SK-N-SH (cell line): ENCODE data around the gene HEG1. TPM values are rescaled to one million over a fixed set of nuclear protein-coding genes. Genes with fewer than 3 reads are reported as not detected.

Source experiments
- CTCF ChIA-PET: fragments of 300-600, 350-600 bp; formaldehyde crosslinking; extraction: SDS; loops from one replicate; lab custom pipeline; 2021; lab: Yijun Ruan, JAX
- POLR2A ChIA-PET: fragments of 350-600 bp; sonication (Branson Sonifier 250); formaldehyde crosslinking; extraction: SDS; loops from one replicate; lab custom pipeline; 2020; ENCODE audit warnings: antibody characterized with exemption, inconsistent platforms; lab: Yijun Ruan, JAX
- DNase-seq: peaks from one replicate; pipeline ENCODE4 v3.0.0; 2012
- H2AFZ ChIP-seq: fragments of 200-600 bp; sonication (generic); 2 replicates; pipeline ENCODE4 v1.8.1; 2016; ENCODE audit warnings: antibody characterized with exemption, mild to moderate bottlenecking, low read depth
- H3F3A ChIP-seq: fragments of 200-600 bp; sonication (generic); replicated peaks from 2 replicates; pipeline ENCODE3; 2016; ENCODE audit warnings: antibody characterized with exemption, mild to moderate bottlenecking; ENCODE audit not compliant: insufficient read depth
- H3K27ac ChIP-seq, 2 experiments: fragments of 200-500 bp in 1 of 2; fragments of 200-600 bp in 1 of 2; sonication (Bioruptor generic) in 1 of 2; sonication (generic), shearing (Covaris generic) in 1 of 2; 2 replicates each; pipeline versions ENCODE4 v1.5.1 to v1.6.1; 2014 to 2016; ENCODE audit warnings: low read depth in 2 of 2, inconsistent platforms in 1 of 2, low read length in 1 of 2, mild to moderate bottlenecking in 1 of 2, mixed read lengths in 1 of 2
- H3K27me3 ChIP-seq: fragments of 200-600 bp; sonication (generic), shearing (Covaris generic); 2 replicates; pipeline ENCODE4 v1.6.1; 2016; ENCODE audit warnings: mixed run types; ENCODE audit not compliant: insufficient read depth
- H3K36me3 ChIP-seq, 2 experiments: fragments of 200-500 bp in 1 of 2; fragments of 200-600 bp in 1 of 2; sonication (Bioruptor generic) in 1 of 2; sonication (generic) in 1 of 2; replicated peaks in 1 of 2; 2 replicates each; pipeline versions ENCODE3 to v1.5.1; 2014 to 2016; ENCODE audit warnings: low read length in 1 of 2, mild to moderate bottlenecking in 1 of 2; ENCODE audit not compliant: insufficient read depth in 2 of 2, control insufficient read depth in 1 of 2
- H3K4me1 ChIP-seq, 2 experiments: fragments of 200-500 bp in 1 of 2; fragments of 200-600 bp in 1 of 2; sonication (Bioruptor generic) in 1 of 2; sonication (generic), shearing (Covaris generic) in 1 of 2; 2 replicates each; pipeline versions ENCODE4 v1.5.1 to v1.6.1; 2014 to 2016; ENCODE audit warnings: low read depth in 1 of 2, low read length in 1 of 2, mixed run types in 1 of 2; ENCODE audit not compliant: insufficient read depth in 2 of 2, control insufficient read depth in 1 of 2
- H3K4me2 ChIP-seq: fragments of 200-600 bp; sonication (generic), shearing (Covaris generic); 2 replicates; pipeline ENCODE4 v1.6.1; 2017; ENCODE audit warnings: mixed run types
- H3K4me3 ChIP-seq, 2 experiments: fragments of 200-500 bp in 1 of 2; fragments of 200-600 bp in 1 of 2; sonication (Bioruptor generic) in 1 of 2; sonication (generic), shearing (Covaris generic) in 1 of 2; 2 replicates each; pipeline versions ENCODE4 v1.5.1 to v1.8.1; 2014 to 2016; ENCODE audit warnings: low read depth in 2 of 2, inconsistent platforms in 1 of 2, low read length in 1 of 2, mild to moderate bottlenecking in 1 of 2, mixed read lengths in 1 of 2, moderate library complexity in 1 of 2
- H3K79me2 ChIP-seq: fragments of 200-600 bp; sonication (generic); 2 replicates; pipeline ENCODE4 v1.8.1; 2017; ENCODE audit warnings: mild to moderate bottlenecking; ENCODE audit not compliant: insufficient read depth
- H3K9ac ChIP-seq: fragments of 200-600 bp; sonication (generic); 2 replicates; pipeline ENCODE4 v1.6.1; 2017; ENCODE audit warnings: mixed run types
- H3K9me2 ChIP-seq: fragments of 200-600 bp; sonication (generic); 2 replicates; pipeline ENCODE4 v1.6.1; 2017; ENCODE audit warnings: mixed run types
- H3K9me3 ChIP-seq: fragments of 200-600 bp; sonication (generic); 2 replicates; pipeline ENCODE4 v1.6.1; 2017; ENCODE audit warnings: mixed run types, mild to moderate bottlenecking, moderate library complexity
- H4K20me1 ChIP-seq: fragments of 200-600 bp; sonication (generic); 2 replicates; pipeline ENCODE4 v1.6.1; 2017; ENCODE audit warnings: mild to moderate bottlenecking, mixed run types; ENCODE audit not compliant: insufficient read depth
- CHD2 ChIP-seq: fragments of 150-350 bp; IDR thresholded peaks from 2 replicates; pipeline ENCODE4 v1.6.1; 2018; ENCODE audit warnings: low read length; ENCODE audit not compliant: partially characterized antibody
- ELF1 ChIP-seq: IDR thresholded peaks from 2 replicates; pipeline ENCODE4 v1.4.0; 2012
- FOSL2 ChIP-seq: IDR thresholded peaks from 2 replicates; pipeline ENCODE4 v1.4.0; 2012; ENCODE audit warnings: low read depth, mild to moderate bottlenecking, moderate library complexity, borderline replicate concordance
- FOXJ3 ChIP-seq: sonication (generic); formaldehyde crosslinking; IDR thresholded peaks from 2 replicates; pipeline ENCODE4 v1.5.1; 2020; ENCODE audit warnings: mild to moderate bottlenecking, missing genetic modification reagents
- FOXM1 ChIP-seq: IDR thresholded peaks from 2 replicates; pipeline ENCODE4 v1.4.0; 2012; ENCODE audit warnings: low read depth, mild to moderate bottlenecking
- GABPA ChIP-seq: IDR thresholded peaks from 2 replicates; pipeline ENCODE4 v1.4.0; 2012; ENCODE audit warnings: low read depth, mild to moderate bottlenecking
- MEF2A ChIP-seq: IDR thresholded peaks from 2 replicates; pipeline ENCODE4 v1.4.0; 2012; ENCODE audit warnings: low read depth, borderline replicate concordance
- MXI1 ChIP-seq: IDR thresholded peaks from 2 replicates; pipeline ENCODE4 v1.6.1; 2012; ENCODE audit warnings: mild to moderate bottlenecking, low read depth, low read length, improper control_type of control experiment
- NFIC ChIP-seq: IDR thresholded peaks from 2 replicates; pipeline ENCODE4 v1.4.0; 2012; ENCODE audit warnings: borderline replicate concordance
- NRF1 ChIP-seq: IDR thresholded peaks from 2 replicates; pipeline ENCODE4 v1.6.1; 2012; ENCODE audit warnings: low read depth, mild to moderate bottlenecking, low read length
- PBX3 ChIP-seq: IDR thresholded peaks from 2 replicates; pipeline ENCODE4; 2012
- RAD21 ChIP-seq: IDR thresholded peaks from 2 replicates; pipeline ENCODE4 v1.6.1; 2012; ENCODE audit warnings: mild to moderate bottlenecking, low read length
- RCOR1 ChIP-seq: fragments of 150-350 bp; IDR thresholded peaks from 2 replicates; pipeline ENCODE4 v1.6.1; 2017; ENCODE audit warnings: antibody characterized with exemption, low read length
- RFX5 ChIP-seq: IDR thresholded peaks from 2 replicates; pipeline ENCODE4 v1.6.1; 2012; ENCODE audit warnings: mild to moderate bottlenecking, improper control_type of control experiment, low read length
- SMC3 ChIP-seq: IDR thresholded peaks from 2 replicates; pipeline ENCODE4 v1.6.1; 2012; ENCODE audit warnings: low read depth, low read length, improper control_type of control experiment
- TAF1 ChIP-seq: IDR thresholded peaks from 2 replicates; pipeline ENCODE4 v1.6.1; 2012; ENCODE audit warnings: low read depth, mild to moderate bottlenecking, low read length, moderate library complexity, borderline replicate concordance
- TCF12 ChIP-seq: IDR thresholded peaks from 2 replicates; pipeline ENCODE4 v1.4.0; 2012
- TEAD4 ChIP-seq: IDR thresholded peaks from 2 replicates; pipeline ENCODE4 v1.4.0; 2012; ENCODE audit warnings: mild to moderate bottlenecking, borderline replicate concordance; ENCODE audit not compliant: insufficient read depth
- USF2 ChIP-seq: fragments of 150-350 bp; IDR thresholded peaks from 2 replicates; pipeline ENCODE4 v1.6.1; 2017; ENCODE audit warnings: antibody characterized with exemption, low read length, low read depth, borderline replicate concordance
- ZBTB33 ChIP-seq: IDR thresholded peaks from 2 replicates; pipeline ENCODE4 v1.4.0; 2012; ENCODE audit warnings: low read depth, borderline replicate concordance
- WGBS: methylation state at CpG from one replicate; pipeline ENCODE4 v1.1.6; 2017; ENCODE audit warnings: low lambda C conversion rate; 5-methylcytosine and 5-hydroxymethylcytosine counted together
- polyA plus RNA-seq, 3 experiments: library from polyadenylated mRNA; depleted of rRNA; stranded (reverse); fragments of >200 nt; gene quantifications; 2 replicates each; pipeline ENCODE4 v1.2.3, GENCODE V29; 2012

Gene HEG1
- polyA plus RNA-seq, 1 of the 3 experiments (the other 2 are of a cell fraction) = 27.7 TPM

GRCh38 chr3:124941771-124942170 is 114.0 kb downstream of the HEG1 start:
- H4K20me1 ChIP-seq = no peaks in the 10 kb centered on the region
- H2AFZ ChIP-seq = no peak overlapping the region
- no peaks in the 10 kb centered on the region for H3K36me3 ChIP-seq
- no peaks in the 10 kb centered on the region for H3K9me2 ChIP-seq
- ChIA-PET POLR2A (no interaction called here), CTCF (interaction anchor here (1.5 kb wide), 1 partner anchor 13 kb away, joined by 5 read pairs; no protein-coding TSS in a partner anchor)
- H3K4me2 ChIP-seq = no peak overlapping the region
- no peak overlapping the region for H3K4me3 ChIP-seq
- H3K79me2 ChIP-seq = no peaks in the 10 kb centered on the region
- H3K27me3 ChIP-seq = no peaks in the 10 kb centered on the region
- DNase-seq = no peak
- no peak for TF ChIP-seq MEF2A
- no peak for TF ChIP-seq TEAD4
- no peak for TF ChIP-seq RFX5
- no peak for TF ChIP-seq PBX3
- no peak for TF ChIP-seq FOSL2
- TF ChIP-seq NRF1 = no peak
- no peak for TF ChIP-seq MXI1
- 87% methylated on average over 12 of the region's 12 CpGs for WGBS
- no peaks in the 10 kb centered on the region for H3K9me3 ChIP-seq
- peaks cover 0 to 4% of the 10 kb centered on the region in 2 experiments; a peak in 1 of 4 replicates for H3K4me1 ChIP-seq
- H3F3A ChIP-seq = no peaks in the 10 kb centered on the region
- no peak overlapping the region for H3K9ac ChIP-seq
- H3K27ac ChIP-seq = no peak overlapping the region

- no peak for TF ChIP-seq ELF1
- TF ChIP-seq NFIC = no peak
- TF ChIP-seq RAD21 = no peak
- no peak for TF ChIP-seq RCOR1
- no peak for TF ChIP-seq CHD2
- no peak for TF ChIP-seq MEF2A
- no peak for TF ChIP-seq MXI1
- TF ChIP-seq TEAD4 = no peak
- no peak for TF ChIP-seq ZBTB33
- TF ChIP-seq FOSL2 = no peak
- TF ChIP-seq FOXM1 = no peak
- TF ChIP-seq TCF12 = no peak
- TF ChIP-seq SMC3 = no peak
- TF ChIP-seq USF2 = no peak
- TF ChIP-seq GABPA = no peak
- TF ChIP-seq RFX5 = no peak
- no peak for TF ChIP-seq FOXJ3 (CRISPR knock-in tag)
- no peak for TF ChIP-seq TAF1
- no peak for DNase-seq
- CTCF ChIA-PET = interaction anchor here (0.8 to 2.2 kb wide), 8 partner anchors 11 to 535 kb away, joined by 3 to 8 read pairs (median 3); no protein-coding TSS in a partner anchor
Measured at GRCh38 chr3:124939661-124940060, 116.1 kb downstream of the HEG1 start.

More at GRCh38 chr3:124939661-124940060, 116.1 kb downstream of the HEG1 start:
- Histone ChIP-seq H3K4me3 (no peak overlapping the region), H3K9me2 (no peaks in the 10 kb centered on the region), H3K27me3 (no peaks in the 10 kb centered on the region), H3K36me3 (no peaks in the 10 kb centered on the region), H3K9me3 (no peaks in the 10 kb centered on the region), H4K20me1 (no peaks in the 10 kb centered on the region), H3K4me1 (peaks cover 0 to 4% of the 10 kb centered on the region in 2 experiments; a peak in 1 of 4 replicates), H3K79me2 (no peaks in the 10 kb centered on the region), H3F3A (no peaks in the 10 kb centered on the region), H3K27ac (no peak overlapping the region), H3K4me2 (no peak overlapping the region), H2AFZ (no peak overlapping the region), H3K9ac (no peak overlapping the region)
- POLR2A ChIA-PET = no interaction called here
- 83% methylated on average over 4 of the region's 4 CpGs for WGBS
